HepG2 (cell line): ENCODE results near the gene SSNA1. TPM values are rescaled to one million over a fixed set of nuclear protein-coding genes. Genes with fewer than 3 reads are reported as not detected.

Experiments
- GABPA ChIP-seq, 2 experiments: IDR thresholded peaks; 2 replicates each; pipeline ENCODE4 v1.6.1; 2011 to 2016; ENCODE audit warnings: low read depth in 2 of 2, low read length in 1 of 2, missing biosample characterization in 1 of 2, missing genetic modification characterization in 1 of 2
- JUN ChIP-seq: sonication (generic); formaldehyde crosslinking; IDR thresholded peaks from 2 replicates; pipeline ENCODE4 v1.4.0; 2020; ENCODE audit warnings: mild to moderate bottlenecking, missing genetic modification reagents
- NPAS2 ChIP-seq: sonication (generic); formaldehyde crosslinking; IDR thresholded peaks from 2 replicates; pipeline ENCODE4 v1.8.0; 2022; ENCODE audit warnings: mild to moderate bottlenecking, missing genetic modification reagents, borderline replicate concordance
- RERE ChIP-seq: IDR thresholded peaks from 2 replicates; pipeline ENCODE4 v1.6.1; 2016; ENCODE audit warnings: low read depth, missing genetic modification reagents, missing compliant biosample characterization
- SUZ12 ChIP-seq: fragments of 150-350 bp; IDR thresholded peaks from 2 replicates; pipeline ENCODE4 v1.6.1; 2014; ENCODE audit warnings: low read depth, low read length
- ZBTB38 ChIP-seq: sonication (generic); formaldehyde crosslinking; IDR thresholded peaks from 2 replicates; pipeline ENCODE4 v1.5.1; 2020; ENCODE audit warnings: mild to moderate bottlenecking, missing genetic modification reagents
- ZNF530 ChIP-seq: sonication (generic); formaldehyde crosslinking; IDR thresholded peaks from 2 replicates; pipeline ENCODE4 v1.5.0; 2020; ENCODE audit warnings: low read depth, mild to moderate bottlenecking, missing genetic modification reagents
- ZNF670 ChIP-seq: sonication (generic); formaldehyde crosslinking; IDR thresholded peaks from 2 replicates; pipeline ENCODE4 v1.8.0; 2022; ENCODE audit warnings: mild to moderate bottlenecking, missing genetic modification reagents, borderline replicate concordance
- ZNF678 ChIP-seq: sonication (generic); formaldehyde crosslinking; IDR thresholded peaks from 2 replicates; pipeline ENCODE4 v1.4.0; 2020; ENCODE audit warnings: mild to moderate bottlenecking, missing genetic modification reagents
- ZNF768 ChIP-seq: sonication (generic); formaldehyde crosslinking; IDR thresholded peaks from 2 replicates; pipeline ENCODE4 v1.4.0; 2020; ENCODE audit warnings: missing genetic modification reagents
- ZNF776 ChIP-seq: sonication (generic); formaldehyde crosslinking; IDR thresholded peaks from 2 replicates; pipeline ENCODE4 v1.4.0; 2020; ENCODE audit warnings: mild to moderate bottlenecking, missing genetic modification reagents
- ZSCAN21 ChIP-seq: sonication (generic); formaldehyde crosslinking; IDR thresholded peaks from 2 replicates; pipeline ENCODE4 v1.8.0; 2022; ENCODE audit warnings: mild to moderate bottlenecking, missing genetic modification reagents, moderate library complexity, borderline replicate concordance
- polyA plus RNA-seq, 8 experiments: library from polyadenylated mRNA; depleted of rRNA in 3 of 8; stranded (reverse) in 7 of 8; unstranded in 1 of 8; fragments of >200 nt; fragmentation: Illumina TruSeq in 4 of 8; extraction: Trizol in 4 of 8; gene quantifications; 2 replicates each; pipeline versions ENCODE4 v1.2.1 to v1.2.3, GENCODE V29; 2011 to 2016; ENCODE audit warnings: low read depth in 4 of 8, missing spikeins in 1 of 8, mixed read lengths in 1 of 8; ENCODE audit not compliant: insufficient read depth in 1 of 8
- total RNA-seq, 5 experiments: library from RNA; depleted of rRNA; stranded (reverse); fragments of >200 nt; fragmentation: Illumina TruSeq; extraction: Trizol; gene quantifications; 2 replicates each; pipeline ENCODE4 v1.2.3, GENCODE V29; 2016; ENCODE audit warnings: low read depth in 1 of 5
- TF ChIP-seq, protein P1 (sequence below): sonication (generic); formaldehyde crosslinking; IDR thresholded peaks from 2 replicates; pipeline ENCODE4 v1.4.0; 2020; ENCODE audit warnings: missing genetic modification reagents

SSNA1 gene
- total and polyA plus RNA-seq, 2 of the 13 experiments (the other 11 are each of a cell fraction or from before 2014, with no cell fraction given): 35.9 to 49.4 TPM

GRCh38 chr9:137221506-137222111 lies 33.1 kb downstream of the SSNA1 start (continued):
- TF ChIP-seq RERE (CRISPR knock-in tag) (no peak), SUZ12 (no peak), ZNF776 (CRISPR knock-in tag) (no peak), ZNF670 (no peak), ZNF530 (no peak), ZSCAN21 (no peak), ZNF678 (CRISPR knock-in tag) (no peak), ZBTB38 (CRISPR knock-in tag) (peak; percentile 58; the same call in 1 of the 2 replicates), ZNF768 (CRISPR knock-in tag) (0 out of 2 replicates have a peak, but pooled peaks have one; percentile 36), NPAS2 (CRISPR knock-in tag) (no peak), GABPA (IDR thresholded peaks at IDR 0.05; ENCODE audit: low read depth, low read length) (no peak), GABPA (CRISPR knock-in tag; IDR thresholded peaks at IDR 0.05; ENCODE audit: low read depth) (no peak), JUN (no peak)
- TF ChIP-seq, protein P1, sequence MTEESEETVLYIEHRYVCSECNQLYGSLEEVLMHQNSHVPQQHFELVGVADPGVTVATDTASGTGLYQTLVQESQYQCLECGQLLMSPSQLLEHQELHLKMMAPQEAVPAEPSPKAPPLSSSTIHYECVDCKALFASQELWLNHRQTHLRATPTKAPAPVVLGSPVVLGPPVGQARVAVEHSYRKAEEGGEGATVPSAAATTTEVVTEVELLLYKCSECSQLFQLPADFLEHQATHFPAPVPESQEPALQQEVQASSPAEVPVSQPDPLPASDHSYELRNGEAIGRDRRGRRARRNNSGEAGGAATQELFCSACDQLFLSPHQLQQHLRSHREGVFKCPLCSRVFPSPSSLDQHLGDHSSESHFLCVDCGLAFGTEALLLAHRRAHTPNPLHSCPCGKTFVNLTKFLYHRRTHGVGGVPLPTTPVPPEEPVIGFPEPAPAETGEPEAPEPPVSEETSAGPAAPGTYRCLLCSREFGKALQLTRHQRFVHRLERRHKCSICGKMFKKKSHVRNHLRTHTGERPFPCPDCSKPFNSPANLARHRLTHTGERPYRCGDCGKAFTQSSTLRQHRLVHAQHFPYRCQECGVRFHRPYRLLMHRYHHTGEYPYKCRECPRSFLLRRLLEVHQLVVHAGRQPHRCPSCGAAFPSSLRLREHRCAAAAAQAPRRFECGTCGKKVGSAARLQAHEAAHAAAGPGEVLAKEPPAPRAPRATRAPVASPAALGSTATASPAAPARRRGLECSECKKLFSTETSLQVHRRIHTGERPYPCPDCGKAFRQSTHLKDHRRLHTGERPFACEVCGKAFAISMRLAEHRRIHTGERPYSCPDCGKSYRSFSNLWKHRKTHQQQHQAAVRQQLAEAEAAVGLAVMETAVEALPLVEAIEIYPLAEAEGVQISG (CRISPR knock-in tag): peak; percentile 39
